Kidney glomerular epithelial cell (primary cell): Measurements from ENCODE around the gene REPIN1.
A peak's percentile ranks its signal among the peaks of the same experiment; 100 is the strongest.

ENCODE experiments used
- DNase-seq: peaks from one replicate; lab custom pipeline; 2025; lab: John Stamatoyannopoulos, UW

Gene REPIN1

DNA sequence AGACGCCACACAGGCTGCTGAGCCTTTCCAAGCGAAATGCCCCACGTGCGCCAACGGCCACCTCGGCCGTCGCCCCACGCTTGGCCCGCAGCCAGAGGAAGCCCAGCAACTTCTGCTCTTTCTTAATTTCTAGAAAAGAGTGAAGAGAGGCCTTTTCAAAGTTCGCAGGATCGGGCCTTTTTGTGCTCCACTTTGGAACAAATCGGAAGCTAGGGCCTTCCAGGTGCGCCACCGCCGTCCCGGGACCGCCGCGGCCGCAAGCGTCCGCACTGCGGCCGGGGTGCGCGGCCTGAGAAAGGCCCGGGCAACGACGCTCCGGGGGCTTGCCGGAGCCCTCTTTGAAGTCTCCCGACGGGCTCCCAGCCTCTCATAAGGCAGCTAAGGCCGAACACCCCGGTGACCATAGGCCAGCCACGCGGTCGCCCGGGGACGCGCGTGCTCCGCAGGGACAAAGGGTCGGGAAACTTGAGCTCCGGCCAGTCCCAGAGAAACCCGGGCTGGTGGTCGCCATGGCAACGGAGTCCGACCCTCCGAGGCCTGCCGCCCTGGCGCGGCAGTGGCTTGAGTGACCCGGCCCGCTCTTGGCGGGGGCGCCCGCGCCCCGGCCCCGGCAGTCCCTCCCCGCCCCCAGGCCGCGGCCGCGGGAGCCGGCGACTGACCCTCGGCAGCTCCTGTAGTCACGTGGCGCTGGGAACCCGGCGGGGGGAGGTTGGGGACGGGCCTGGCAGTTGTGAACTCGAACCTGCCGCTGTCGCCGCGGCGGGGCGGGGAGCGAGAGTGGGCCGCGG, at the start of gene REPIN1:
TSS of gene REPIN1 (plus strand) at position 727 of the 788 bp plus-strand sequence. CDS start 890 bp downstream, outside the sequence.
- DNase-seq, result peak; percentile 46

DNA sequence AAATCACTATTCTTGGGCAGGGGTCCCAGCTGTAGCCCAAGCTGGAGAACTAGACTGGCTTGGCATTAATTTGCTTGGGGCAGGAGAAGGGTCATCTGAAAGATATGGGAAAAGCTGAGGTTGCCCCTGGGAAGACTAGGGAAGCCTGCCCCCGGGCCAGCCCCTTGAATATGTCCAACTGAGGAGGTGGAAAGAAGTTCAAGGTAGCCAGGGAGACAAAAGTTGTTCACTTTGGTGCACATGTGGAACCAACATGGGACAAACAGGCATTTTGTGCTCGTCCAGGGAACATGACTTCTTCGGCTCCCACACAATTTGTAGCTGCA, 46.9 kb upstream of the REPIN1 start:
- DNase-seq, result no peak

DNA sequence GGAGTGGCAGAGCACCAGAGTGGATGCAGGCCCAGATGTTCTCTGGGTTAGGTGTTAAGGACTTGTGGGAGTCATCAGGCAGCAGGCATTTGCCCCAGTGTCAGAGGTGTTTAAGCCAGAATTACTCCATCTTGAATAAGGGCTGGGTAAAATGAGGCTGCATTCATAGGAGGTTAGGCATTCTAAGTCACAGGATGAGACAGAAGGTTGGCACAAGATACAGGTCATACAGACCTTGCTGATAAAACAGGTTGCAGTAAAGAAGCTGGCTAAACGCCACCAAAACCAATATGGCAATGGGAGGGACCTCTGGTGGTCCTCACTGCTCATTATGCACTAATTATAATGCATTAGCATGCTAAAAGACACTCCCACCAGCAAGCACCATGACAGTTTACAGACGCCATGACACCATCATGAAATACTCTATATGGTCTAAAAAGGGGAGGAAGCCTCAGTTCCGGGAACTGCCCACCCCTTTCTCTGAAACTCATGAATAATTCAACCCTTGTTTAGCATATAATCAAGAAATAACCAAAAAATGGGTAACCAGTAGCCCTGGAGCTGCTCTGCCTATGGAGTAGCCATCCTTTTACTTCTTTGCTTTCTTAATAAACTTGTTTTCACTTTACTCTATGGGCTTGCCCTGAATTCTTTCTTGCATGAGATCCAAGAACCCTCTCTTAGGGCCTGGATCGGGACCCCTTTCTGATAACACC, 46.3 kb upstream of the REPIN1 start:
- no peak for DNase-seq

DNA sequence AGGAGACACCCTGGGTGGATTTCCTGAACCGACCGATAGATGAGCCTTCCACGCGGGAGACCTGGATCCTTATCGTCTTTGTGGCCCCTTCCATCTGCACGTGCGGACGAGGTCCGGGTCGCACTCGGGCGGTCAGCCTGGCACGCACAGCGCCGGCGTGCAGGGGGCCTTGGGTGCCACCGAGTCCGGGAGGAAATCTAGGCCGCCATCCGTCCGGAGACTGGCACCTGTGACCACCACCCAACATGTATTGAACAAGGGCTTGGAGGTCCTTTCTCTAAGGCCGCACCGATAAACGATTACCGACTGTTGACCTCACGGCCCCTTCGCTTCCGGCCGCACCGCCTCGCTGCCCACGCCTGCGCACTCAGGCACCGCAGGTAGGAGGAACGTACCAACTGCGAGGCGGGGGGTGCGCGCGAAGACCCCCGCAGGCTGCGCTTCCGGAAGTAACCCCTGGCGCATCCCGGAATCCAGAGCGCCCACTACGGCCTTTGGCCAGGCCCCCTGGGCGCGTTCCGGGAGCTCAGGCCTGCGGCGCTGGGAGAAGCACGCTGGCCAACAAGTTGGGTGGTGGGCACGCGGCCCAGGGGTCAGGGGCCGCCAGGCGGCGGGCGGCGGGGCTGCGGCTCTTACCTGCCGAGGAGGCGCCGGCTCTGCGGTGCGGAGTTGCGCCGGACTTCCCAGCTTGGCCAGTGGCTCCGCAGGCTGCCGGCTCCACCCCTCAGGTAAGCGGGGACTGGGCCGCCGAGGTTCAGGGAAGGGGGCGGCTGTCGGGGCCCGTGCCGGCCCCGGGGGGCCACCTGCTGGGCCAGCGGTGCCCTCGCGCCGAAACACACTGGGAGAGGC, 45.6 kb upstream of the REPIN1 start, which contains the start of the genes ACTR3C and LRRC61:
TSS of gene ACTR3C (minus strand) at position 713 of the 849 bp plus-strand sequence. CDS start 28,249 bp downstream, outside the sequence.
TSS of gene LRRC61 (plus strand) at position 523 of the 849 bp plus-strand sequence. CDS start 13,507 bp downstream, outside the sequence.
- DNase-seq, result peak; percentile 28

DNA sequence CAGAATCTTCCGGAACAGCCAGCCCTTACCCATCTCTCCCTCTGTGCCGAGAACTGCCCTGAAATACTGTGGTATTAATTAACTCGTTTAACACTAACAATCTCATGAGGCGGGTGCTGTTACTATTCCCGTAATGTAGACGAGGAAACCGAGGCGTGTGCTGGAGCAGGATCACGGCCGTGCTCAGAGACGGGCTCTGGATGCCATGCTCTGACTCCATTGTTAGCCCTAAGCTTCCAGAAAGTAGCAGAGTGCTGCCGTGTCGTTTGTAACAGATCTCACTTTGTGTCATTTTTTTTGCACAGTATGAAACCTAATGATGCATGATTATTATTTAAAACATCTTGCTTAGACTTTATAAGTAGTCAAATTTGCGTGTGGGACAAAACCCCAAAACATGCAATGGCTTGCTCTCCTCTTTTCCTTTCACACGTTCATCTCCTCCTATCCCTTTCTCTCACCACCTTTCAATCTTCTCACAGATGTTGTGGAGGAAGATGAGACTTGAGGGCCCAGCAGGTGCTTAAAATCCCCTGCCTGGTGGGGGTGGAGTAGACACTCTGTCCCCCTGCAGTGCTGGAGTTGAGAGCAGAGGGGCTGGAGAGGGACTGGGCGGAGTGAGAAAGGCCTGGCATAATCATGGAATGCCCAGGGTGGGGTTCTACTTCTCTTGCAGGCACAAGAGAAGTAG, 44.8 kb upstream of the REPIN1 start:
- peak; percentile 4 for DNase-seq

DNA sequence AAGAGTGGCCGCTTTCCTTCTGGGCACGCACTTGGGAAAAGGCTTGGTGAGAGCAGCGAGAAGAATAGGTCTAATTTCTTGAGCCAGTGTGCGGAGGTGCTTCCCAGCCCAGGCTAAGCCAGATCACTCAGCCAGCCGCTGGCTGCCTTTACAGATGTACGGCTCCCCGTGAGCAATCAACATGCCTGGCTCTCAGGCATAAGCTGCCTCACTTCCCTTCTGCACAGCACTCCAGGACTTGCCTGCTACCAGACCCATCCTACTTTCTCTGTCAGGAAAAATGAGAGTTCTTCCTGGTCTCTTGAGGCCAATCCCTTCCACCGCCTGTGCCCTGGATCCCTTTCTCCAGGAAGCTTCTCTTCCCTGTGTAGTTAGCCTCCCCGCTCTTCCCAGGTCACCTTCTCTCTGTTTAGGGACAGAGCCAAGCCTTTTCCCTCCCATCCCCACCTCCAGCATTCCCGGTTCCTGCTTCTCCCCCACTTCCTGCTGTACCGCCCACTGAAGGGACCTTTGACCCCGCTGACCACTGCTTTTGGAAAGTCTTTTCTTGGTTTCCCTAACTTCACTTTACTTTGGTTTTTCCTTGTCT, 44.2 kb upstream of the REPIN1 start:
- peak; percentile 30 for DNase-seq

DNA sequence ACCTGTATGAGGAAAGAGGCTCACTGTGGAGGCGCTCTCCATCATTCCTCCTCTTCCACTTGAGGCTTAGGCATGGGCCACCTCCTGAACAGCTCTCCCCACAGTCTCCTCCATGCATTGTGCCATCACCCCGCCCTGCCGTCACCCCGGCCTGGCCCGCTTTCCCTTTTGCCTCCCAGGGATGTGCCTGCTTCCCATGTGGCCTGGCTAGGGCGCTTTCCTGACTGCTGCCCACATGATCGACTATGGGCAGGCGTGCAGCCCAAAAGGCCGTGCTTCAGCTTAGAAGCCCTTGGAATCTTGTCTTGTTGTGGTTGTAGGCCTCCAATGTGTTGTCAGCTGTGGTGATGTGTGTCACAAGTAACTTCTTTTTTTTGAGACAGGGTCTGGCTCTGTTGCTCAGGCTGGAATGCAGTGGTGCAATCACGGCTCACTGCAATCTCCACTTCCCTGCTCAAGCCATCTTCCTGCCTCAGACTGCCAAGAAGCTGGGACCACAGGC, 43.5 kb upstream of the REPIN1 start:
- DNase-seq, result peak; percentile 2

DNA sequence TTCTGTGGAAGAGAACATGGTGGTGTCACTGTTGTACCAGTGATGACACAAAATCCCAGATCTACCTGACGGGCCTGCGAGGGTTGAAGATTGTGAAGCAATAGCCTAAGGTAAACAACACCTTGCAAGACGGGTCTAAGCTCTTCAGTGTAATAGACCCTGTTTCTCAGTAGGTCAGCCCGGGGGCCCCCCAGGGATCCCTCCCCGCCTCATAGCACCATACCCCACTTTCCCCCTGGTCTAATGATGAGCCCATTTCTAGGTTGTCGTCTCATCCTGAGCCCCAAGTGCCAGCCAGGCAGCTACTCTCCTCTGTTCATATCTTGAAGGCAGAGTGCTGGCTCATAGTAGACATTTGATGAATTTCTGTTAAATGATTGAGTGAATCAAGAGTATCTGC, 42.7 kb upstream of the REPIN1 start:
- DNase-seq, result no peak

DNA sequence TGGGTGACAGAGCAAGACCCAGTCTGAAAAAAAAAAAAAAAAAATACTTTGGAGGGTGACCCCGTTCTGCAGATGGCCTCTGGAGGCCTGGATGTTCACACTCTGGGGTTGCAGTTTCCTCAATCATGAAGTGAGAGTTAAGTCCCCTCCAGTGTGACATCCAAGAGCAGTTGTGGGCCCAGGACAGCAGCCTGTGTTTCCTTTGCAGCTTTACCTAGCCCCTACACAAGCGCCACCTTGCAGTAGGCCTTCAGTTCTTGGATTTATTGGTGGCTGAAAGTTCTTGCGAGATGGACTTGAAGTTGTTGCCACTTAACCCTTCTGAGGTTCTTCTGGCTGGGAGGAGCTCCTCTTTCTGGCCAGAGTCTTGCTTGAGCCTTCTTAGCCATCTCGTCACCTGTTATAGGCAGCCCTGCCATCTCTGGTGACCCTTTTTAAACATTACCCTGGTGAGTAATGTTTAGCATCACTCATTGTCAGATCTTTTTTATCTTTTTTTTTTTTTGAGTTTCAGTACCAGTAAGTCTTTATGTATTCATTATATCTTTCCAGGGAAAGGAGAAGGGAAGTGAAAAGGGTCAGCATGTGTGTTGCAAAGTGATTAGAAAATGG, 41.9 kb upstream of the REPIN1 start:
- DNase-seq, result peak; percentile 51

DNA sequence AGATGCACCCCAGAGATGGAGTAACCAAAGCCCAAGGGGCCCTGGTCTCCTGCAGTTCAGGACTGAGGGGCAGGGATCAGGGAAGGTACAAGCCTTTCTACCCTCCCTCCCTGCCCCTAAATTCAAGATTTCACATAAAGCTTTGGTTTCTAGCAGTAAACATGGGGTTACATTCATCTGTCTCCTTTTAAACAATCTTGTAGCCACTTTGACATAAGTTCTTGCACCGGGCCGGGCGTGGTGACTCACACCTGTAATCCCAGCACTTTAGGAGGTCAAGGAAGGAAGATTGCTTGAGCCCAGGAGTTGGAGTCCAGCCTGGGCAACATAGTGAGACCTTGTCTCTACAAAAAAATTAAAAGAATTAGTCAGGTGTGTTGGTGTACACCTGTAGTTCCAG, 41.3 kb upstream of the REPIN1 start:
- no peak for DNase-seq

DNA sequence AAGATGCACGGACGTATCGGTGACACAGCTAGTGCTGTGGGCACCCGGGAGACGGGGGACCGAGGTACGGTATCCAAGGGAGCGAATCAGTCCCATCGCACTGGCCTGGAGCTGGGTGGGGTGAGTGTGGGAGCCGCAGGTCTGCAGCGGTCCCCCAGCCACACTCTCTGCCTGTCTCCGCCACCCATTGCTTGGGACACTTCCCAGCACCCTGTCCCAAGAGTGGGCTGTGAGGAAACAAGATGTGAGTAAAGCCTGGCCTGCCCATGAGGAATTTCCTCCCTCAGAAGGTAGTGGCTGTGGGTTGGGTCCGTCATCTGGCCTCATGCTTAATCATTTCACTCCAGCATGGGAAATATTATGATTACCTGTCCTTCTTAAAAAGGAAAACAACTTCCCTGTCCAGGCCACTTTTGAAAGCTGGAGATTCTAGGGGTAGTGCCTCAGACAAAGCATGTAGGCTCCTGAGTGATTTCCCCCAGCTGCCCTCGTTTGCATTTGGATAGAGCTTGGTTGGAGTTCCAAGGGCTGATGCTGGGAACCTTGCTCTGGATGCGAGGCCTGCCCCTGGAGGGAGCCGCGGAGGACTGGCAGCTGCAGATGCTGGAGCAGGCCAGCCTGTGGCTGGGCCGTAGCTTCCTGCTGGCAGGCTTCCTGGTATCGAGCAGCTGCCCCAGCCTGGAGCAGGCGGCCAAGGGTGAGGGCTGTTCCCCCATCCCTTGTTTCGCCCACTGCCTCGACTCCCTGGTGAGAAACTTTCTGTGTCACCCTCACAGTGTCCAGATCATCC, 39.1 kb upstream of the REPIN1 start:
- peak; percentile 4 for DNase-seq

DNA sequence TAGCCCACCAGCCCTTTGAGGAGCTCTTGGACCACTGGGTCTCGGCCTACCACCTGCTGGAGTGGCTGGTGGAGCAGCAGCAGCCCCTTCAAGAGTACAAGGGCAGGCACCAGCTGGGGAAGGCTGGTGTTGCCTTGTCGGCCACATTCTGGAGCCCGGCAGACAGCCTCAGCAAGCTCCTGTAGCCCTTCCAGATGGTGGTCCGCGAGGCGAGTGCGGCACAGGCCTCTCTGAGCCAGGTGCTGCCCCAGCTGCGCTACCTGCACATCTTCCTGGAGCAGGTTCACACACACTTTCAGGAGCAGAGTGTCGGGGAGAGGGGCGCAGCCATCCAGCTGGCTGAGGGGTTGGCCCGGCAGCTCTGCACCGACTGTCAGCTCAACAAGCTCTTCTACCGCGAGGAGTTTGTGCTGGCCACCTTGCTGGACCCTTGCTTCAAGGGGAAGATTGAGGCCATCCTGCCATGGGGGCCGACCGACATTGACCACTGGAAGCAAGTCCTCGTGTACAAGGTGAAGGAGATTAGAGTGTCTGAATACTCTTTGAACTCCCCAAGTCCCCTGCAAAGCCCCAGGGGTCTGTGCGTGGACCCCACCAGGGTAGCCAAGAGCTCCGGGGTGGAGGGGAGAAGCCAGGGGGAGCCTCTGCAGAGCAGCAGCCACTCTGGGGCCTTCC, 38.3 kb upstream of the REPIN1 start:
- no peak for DNase-seq

DNA sequence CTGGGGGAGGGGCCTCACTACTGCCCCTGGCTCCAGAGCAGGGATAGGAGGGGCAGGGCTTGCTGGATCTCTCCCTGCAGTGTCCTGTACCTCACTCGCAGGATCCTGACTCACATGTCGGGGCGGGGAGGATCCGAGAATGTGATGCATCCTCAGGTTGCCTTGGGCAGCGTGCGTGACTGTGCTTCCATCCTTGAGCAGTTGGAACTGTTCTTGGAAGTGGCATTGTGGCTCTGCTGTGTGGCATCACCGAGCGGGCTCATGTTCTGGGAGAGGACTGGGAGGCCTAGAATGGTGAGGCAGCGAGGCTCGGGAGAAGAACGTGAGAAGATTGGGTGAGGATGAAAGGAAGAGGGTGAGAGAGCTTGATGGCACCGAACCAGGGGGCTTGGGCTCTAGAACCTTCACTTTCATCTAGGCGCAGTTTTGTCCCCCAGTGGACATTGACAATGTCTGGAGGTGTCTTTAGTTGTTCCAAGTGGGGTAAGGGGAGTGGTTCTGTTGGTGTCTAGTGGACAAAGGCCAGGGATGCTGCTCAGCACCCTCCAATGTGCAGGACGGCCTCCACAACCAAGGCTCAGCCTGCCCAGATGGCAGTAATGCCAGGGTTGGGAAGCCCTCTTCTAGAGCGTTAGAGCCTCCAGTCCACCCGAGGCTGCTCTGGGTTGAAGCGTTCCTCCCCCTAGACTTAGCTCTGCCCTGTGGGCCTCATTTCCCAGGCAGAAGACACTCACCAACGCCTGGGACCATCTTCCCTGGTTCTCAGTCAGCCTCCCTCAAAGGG, 35.6 kb upstream of the REPIN1 start:
- no peak for DNase-seq

DNA sequence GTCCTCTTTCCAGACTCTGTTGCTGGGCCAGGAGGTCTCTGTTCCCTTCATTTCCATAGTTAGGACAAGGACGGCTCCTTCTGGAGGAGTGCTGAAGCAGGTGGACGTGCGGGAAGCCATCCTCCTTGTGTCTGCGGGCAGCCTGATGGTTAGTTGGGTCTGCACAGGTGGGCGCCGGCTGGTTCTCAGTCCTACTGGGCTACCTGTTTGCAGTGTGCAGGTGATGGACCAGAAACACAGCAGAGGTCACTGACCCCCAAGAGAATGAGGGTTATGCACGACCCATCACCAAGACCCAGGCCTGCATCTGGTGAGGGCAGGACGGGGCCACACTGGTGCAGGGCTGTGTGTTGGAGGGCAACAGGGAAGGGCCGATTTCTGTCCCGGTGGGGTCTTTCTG, 35.0 kb upstream of the REPIN1 start:
- DNase-seq, result no peak

DNA sequence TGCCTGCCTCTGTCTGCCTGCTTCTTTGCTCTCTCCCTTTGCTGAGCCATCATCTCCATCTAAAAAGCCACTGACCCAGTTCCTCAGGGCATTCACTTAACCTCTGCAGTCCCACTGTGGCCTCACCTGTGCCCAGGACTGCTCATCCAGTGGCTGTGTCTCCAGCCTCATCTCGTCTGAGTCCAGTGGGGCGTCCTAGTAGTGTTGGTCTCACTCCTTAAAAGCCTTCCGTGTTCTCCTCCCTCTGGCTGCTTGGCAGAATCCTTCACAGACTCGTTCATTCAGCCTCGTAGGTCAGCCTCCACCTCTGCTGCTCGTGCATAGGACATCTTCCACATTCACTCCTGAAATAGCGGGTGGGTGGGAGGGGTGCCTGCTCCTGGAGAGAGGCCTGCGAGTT, 34.5 kb upstream of the REPIN1 start:
- no peak for DNase-seq

DNA sequence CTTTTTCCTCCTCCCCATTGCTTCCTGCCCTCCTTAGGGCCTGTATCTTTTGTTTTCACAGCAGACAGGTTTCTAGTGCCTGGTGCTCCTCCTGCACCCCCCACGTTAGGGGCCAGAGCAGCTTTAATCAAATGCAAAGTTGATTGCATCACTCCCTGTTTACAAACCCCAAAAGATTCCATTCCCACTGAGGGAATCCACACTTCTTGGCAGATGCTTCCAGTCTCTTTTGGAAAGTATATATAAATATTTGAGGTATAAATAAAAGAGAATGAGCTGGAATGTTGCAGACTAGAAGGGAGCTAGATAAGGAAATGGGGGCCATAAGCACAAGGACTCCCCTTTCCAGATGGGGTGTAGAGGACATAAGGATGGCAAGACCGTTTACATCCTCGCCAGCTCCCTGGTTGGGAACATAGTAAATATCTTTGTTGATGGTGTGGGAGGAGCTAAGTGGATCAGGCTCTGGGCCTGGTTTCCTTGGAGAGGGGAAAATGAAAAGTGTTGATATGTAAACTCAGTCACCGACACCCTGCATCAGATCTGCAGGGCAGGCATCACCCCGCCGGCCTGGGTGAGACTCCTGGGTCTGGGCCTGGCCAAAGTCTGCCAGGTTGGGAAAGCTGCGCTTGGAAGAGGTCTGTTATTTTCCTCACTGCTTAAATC, 33.4 kb upstream of the REPIN1 start:
- DNase-seq, result no peak

DNA sequence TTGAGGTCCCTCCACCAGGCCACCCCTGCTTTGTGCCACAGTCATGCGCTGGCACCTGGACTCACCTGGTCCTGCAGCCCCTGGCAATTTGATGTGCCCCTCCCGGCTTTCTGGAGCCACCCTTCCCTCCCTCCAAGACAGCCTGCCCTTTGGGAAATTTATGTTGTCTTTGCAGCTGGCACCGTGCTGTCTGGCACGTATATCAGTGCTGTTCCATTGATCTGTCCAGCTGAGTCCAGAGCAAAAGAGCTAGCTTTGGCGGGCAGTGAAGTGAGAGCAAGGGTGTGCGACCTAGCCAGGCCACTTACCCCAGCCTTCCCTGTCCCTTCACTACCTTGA, 32.9 kb upstream of the REPIN1 start:
- no peak for DNase-seq

DNA sequence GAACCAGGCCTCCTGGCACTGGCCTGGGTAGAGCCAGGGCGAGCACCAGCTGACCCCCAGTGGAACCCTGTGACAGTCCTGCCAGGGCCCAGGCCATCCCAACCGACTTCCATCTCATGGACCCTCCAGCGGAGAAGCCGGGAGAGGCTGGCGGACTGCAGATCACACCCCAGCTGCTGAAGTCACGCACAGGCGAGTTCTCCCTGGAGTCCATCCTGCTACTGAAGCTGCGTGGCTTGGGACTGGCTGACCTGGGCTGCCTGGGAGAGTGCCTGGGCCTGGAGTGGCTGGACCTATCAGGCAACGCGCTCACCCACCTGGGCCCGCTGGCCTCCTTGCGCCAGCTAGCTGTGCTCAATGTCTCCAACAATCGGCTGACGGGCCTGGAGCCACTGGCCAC, 31.9 kb upstream of the REPIN1 start:
- no peak for DNase-seq
